Suprapubic skin (tissue), 3 donors: ENCODE data around the gene KLHL13.

Experiments used
- POLR2A ChIP-seq, 2 donors: fragments of 450-650 bp; IDR thresholded peaks; one replicate each; pipeline ENCODE4 v1.6.1; 2017; ENCODE audit warnings: antibody characterized with exemption in 2 of 2, mild to moderate bottlenecking in 2 of 2, moderate library complexity in 2 of 2
- TF ChIP-seq, protein P1 (sequence below), 2 donors: fragments of 200-600 bp in 1 of 2; fragments of 450-650 bp in 1 of 2; sonication (generic) in 1 of 2; IDR thresholded peaks; one replicate each; pipeline ENCODE4 v1.5.1; 2016 to 2019; ENCODE audit warnings: antibody characterized with exemption in 2 of 2, mild to moderate bottlenecking in 1 of 2, moderate library complexity in 1 of 2

GRCh38 chrX:118131336-118131735, 14.7 kb upstream of the KLHL13 start:
- TF ChIP-seq, protein P1, sequence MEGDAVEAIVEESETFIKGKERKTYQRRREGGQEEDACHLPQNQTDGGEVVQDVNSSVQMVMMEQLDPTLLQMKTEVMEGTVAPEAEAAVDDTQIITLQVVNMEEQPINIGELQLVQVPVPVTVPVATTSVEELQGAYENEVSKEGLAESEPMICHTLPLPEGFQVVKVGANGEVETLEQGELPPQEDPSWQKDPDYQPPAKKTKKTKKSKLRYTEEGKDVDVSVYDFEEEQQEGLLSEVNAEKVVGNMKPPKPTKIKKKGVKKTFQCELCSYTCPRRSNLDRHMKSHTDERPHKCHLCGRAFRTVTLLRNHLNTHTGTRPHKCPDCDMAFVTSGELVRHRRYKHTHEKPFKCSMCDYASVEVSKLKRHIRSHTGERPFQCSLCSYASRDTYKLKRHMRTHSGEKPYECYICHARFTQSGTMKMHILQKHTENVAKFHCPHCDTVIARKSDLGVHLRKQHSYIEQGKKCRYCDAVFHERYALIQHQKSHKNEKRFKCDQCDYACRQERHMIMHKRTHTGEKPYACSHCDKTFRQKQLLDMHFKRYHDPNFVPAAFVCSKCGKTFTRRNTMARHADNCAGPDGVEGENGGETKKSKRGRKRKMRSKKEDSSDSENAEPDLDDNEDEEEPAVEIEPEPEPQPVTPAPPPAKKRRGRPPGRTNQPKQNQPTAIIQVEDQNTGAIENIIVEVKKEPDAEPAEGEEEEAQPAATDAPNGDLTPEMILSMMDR (IDR thresholded peaks at IDR 0.05), result no peak
- no peak for TF ChIP-seq POLR2A (IDR thresholded peaks at IDR 0.05)
